Endothelial cell of umbilical vein (primary cell): ENCODE measurements around the gene CAP2. TPM values are rescaled to one million over a fixed set of nuclear protein-coding genes. Genes with fewer than 3 reads are reported as not detected.

Experiments
- BruUV-seq: library from RNA; stranded (reverse); fragments of 400-500 nt; replicated peaks from 2 replicates; lab custom pipeline; 2021; lab: Mats Ljungman, UMichigan
- CTCF ChIA-PET: fragments of 300-600, 350-600 bp; sonication (Branson Sonifier 250); formaldehyde crosslinking; loops from one replicate; lab custom pipeline; 2021; ENCODE audit warnings: antibody characterized with exemption, inconsistent platforms; lab: Charles Lee
- POLR2A ChIA-PET: fragments of 300-600, 350-600 bp; sonication (Branson Sonifier 250); formaldehyde crosslinking; loops from one replicate; lab custom pipeline; 2021; ENCODE audit warnings: antibody characterized with exemption, inconsistent platforms; lab: Charles Lee
- DNase-seq: peaks from one replicate; pipeline ENCODE4 v3.0.0-alpha.2; 2011; ENCODE audit warnings: low read depth, low spot score
- FAIRE-seq: peaks from 2 replicates; lab custom pipeline; 2011; peaks lifted over from hg19 to GRCh38; lab: Jason Lieb, UNC
- H2AFZ ChIP-seq: 2 replicates; pipeline ENCODE4 v1.6.0; 2012; ENCODE audit warnings: low read depth, low read length, control low read depth, inconsistent platforms
- H3K27ac ChIP-seq: 2 replicates; pipeline ENCODE4 v1.5.1; 2011; ENCODE audit warnings: low read depth, mild to moderate bottlenecking, control low read depth, low read length, moderate library complexity; ENCODE audit not compliant: insufficient read depth
- H3K27me3 ChIP-seq, 2 experiments: 2 replicates each; pipeline versions ENCODE4 v1.6.0 to v1.6.1; 2011; ENCODE audit warnings: low read length in 2 of 2, mixed read lengths in 1 of 2; ENCODE audit not compliant: control insufficient read depth in 2 of 2, insufficient read depth in 2 of 2
- H3K36me3 ChIP-seq, 2 experiments: 2 replicates in 1 of 2; 3 replicates in 1 of 2; pipeline ENCODE4 v1.5.1; 2011; ENCODE audit warnings: low read length in 2 of 2, mild to moderate bottlenecking in 1 of 2, moderate library complexity in 1 of 2; ENCODE audit not compliant: control insufficient read depth in 2 of 2, insufficient read depth in 2 of 2; ENCODE audit errors: extremely low read depth in 1 of 2
- H3K4me1 ChIP-seq: 3 replicates; pipeline ENCODE4 v1.5.1; 2011; ENCODE audit warnings: mild to moderate bottlenecking, low read length; ENCODE audit not compliant: control insufficient read depth, insufficient read depth; ENCODE audit errors: extremely low read depth
- H3K4me2 ChIP-seq: 2 replicates; pipeline ENCODE4 v1.6.1; 2011; ENCODE audit warnings: low read length, control low read depth, mixed read lengths; ENCODE audit not compliant: insufficient read depth
- H3K4me3 ChIP-seq, 3 experiments: fragments of 200-600 bp in 1 of 3; sonication (generic), shearing (Covaris generic) in 1 of 3; replicated peaks in 1 of 3; 2 replicates each; pipeline ENCODE4 v1.5.1; 2011 to 2016; ENCODE audit warnings: control low read depth in 3 of 3, low read length in 3 of 3, mild to moderate bottlenecking in 2 of 3, inconsistent platforms in 1 of 3, low read depth in 1 of 3, moderate library complexity in 1 of 3; ENCODE audit not compliant: insufficient read depth in 1 of 3
- H3K79me2 ChIP-seq: 2 replicates; pipeline ENCODE4 v1.6.0; 2012; ENCODE audit warnings: low read length, inconsistent platforms; ENCODE audit not compliant: control insufficient read depth, insufficient read depth
- H3K9ac ChIP-seq: replicated peaks from 2 replicates; pipeline ENCODE3; 2011; ENCODE audit warnings: low read length, control low read depth; ENCODE audit not compliant: insufficient read depth; ENCODE audit errors: extremely low read depth
- H3K9me1 ChIP-seq: replicated peaks from 3 replicates; pipeline ENCODE4 v1.6.0; 2011; ENCODE audit warnings: mild to moderate bottlenecking, low read length; ENCODE audit not compliant: control insufficient read depth, insufficient read depth; ENCODE audit errors: extremely low read depth
- H3K9me3 ChIP-seq: replicated peaks from 2 replicates; pipeline ENCODE4 v1.5.1; 2012; ENCODE audit warnings: low read length, inconsistent platforms; ENCODE audit not compliant: control insufficient read depth, insufficient read depth
- H4K20me1 ChIP-seq: replicated peaks from 2 replicates; pipeline ENCODE3; 2011; ENCODE audit warnings: mild to moderate bottlenecking, low read length; ENCODE audit not compliant: control insufficient read depth, insufficient read depth; ENCODE audit errors: extremely low read depth
- EZH2 ChIP-seq: IDR thresholded peaks from 2 replicates; pipeline ENCODE4 v1.6.1; 2012; ENCODE audit warnings: borderline replicate concordance, low read depth, mild to moderate bottlenecking, moderate library complexity, low read length, inconsistent platforms; ENCODE audit not compliant: severe bottlenecking
- FOS ChIP-seq: IDR thresholded peaks from 2 replicates; pipeline ENCODE4 v1.6.1; 2011; ENCODE audit warnings: mild to moderate bottlenecking, low read length, moderate library complexity, borderline replicate concordance; ENCODE audit not compliant: insufficient read depth
- GATA2 ChIP-seq: IDR thresholded peaks from 2 replicates; pipeline ENCODE4 v1.7.0; 2011; ENCODE audit warnings: low read depth, mild to moderate bottlenecking, moderate library complexity, mixed read lengths, low read length; ENCODE audit not compliant: insufficient read length, insufficient read depth
- JUN ChIP-seq: IDR thresholded peaks from 2 replicates; pipeline ENCODE4 v1.6.1; 2011; ENCODE audit warnings: borderline replicate concordance, low read depth; ENCODE audit not compliant: insufficient read length, insufficient read depth
- MYC ChIP-seq: IDR thresholded peaks from one replicate; pipeline ENCODE4 v1.6.1; 2011; ENCODE audit warnings: mild to moderate bottlenecking, low read depth, low read length
- POLR2A ChIP-seq: IDR thresholded peaks from 2 replicates; pipeline ENCODE4 v1.6.1; 2012; ENCODE audit warnings: low read depth, mild to moderate bottlenecking, control low read depth, low read length
- POLR2AphosphoS5 ChIP-seq: IDR thresholded peaks from 2 replicates; pipeline ENCODE4 v1.6.1; 2012; ENCODE audit warnings: low read depth, mild to moderate bottlenecking, control low read depth, low read length, moderate library complexity; ENCODE audit not compliant: insufficient read depth
- dilution Hi-C: fragments of 300-500 bp; cut with MboI; formaldehyde crosslinking; loops from one replicate; pipeline ENCODE4 v1.15.0; 2019; ENCODE audit warnings: low sequenced_read_pairs; ENCODE audit not compliant: extremely low pct_ligation_motif_present
- intact Hi-C: fragments of 100-400 bp; cut with micrococcal nuclease; formaldehyde crosslinking; loops from one replicate; pipeline ENCODE4 v1.10.0; 2022
- polyA plus RNA-seq, 4 experiments: library from polyadenylated mRNA; depleted of rRNA in 3 of 4; stranded (reverse) in 3 of 4; unstranded in 1 of 4; fragments of >200 nt; gene quantifications; 2 replicates each; pipeline versions ENCODE4 v1.2.1 to v1.2.3, GENCODE V29; 2011 to 2012; ENCODE audit warnings: missing spikeins in 1 of 4
- total RNA-seq: library from RNA; stranded (reverse); gene quantifications from 2 replicates; pipeline ENCODE4 v1.2.3, GENCODE V29; 2021
- TF ChIP-seq, protein P1 (sequence below): IDR thresholded peaks from 2 replicates; pipeline ENCODE4 v1.6.1; 2011; ENCODE audit not compliant: insufficient read depth, insufficient read length
- TF ChIP-seq, protein P2 (sequence below), 2 donors: IDR thresholded peaks; 1 replicate in 1 of 2; 2 replicates in 1 of 2; pipeline ENCODE4 v1.5.1; 2011; ENCODE audit warnings: low read length in 2 of 2, mild to moderate bottlenecking in 2 of 2, moderate library complexity in 2 of 2, control low read depth in 1 of 2, inconsistent platforms in 1 of 2, low read depth in 1 of 2; ENCODE audit not compliant: insufficient read depth in 1 of 2; ENCODE audit errors: extremely low read depth in 1 of 2

CAP2 gene
- total and polyA plus RNA-seq, 2 donors (not counting 3 experiments of a cell fraction or from before 2014, with no cell fraction given) = 12.2 to 21.3 TPM

DNA sequence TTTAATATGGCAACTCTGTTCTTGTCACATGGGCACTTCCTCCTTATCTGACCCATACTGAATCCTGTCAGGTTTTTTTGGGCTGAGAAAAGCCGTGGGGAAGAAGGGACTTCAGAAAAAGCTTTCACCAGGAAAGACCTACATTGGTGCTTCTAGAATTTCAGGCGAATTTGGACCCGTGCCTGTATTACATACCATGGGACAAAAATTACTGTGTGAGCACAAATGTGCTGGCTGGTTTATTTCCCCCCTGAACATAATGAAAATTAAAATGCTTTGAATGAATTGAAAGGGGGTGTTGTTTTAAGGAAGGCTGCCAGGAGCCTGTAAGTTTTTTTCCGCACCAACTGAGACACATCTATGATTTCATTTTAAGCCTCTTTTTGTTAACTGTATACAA, 29.6 kb downstream of the CAP2 start:
- H3K79me2 ChIP-seq = no peaks in the 10 kb centered on the region
- CTCF ChIA-PET = interaction anchor here (0.9 kb wide), 1 partner anchor 15 kb away, joined by 3 read pairs; no protein-coding TSS in a partner anchor
- no peak for DNase-seq
- POLR2A ChIA-PET = no interaction called here
- H3K27me3 ChIP-seq = no peaks in the 10 kb centered on the region
- no peak for FAIRE-seq
- H3K9me1 ChIP-seq = no peaks in the 10 kb centered on the region
- H2AFZ ChIP-seq = no peak overlapping the region
- no peak overlapping the region for H3K4me2 ChIP-seq
- no peak overlapping the region for H3K27ac ChIP-seq
- no peak overlapping the region for H3K9ac ChIP-seq
- no peaks in the 10 kb centered on the region for H4K20me1 ChIP-seq
- TF ChIP-seq JUN (no peak), MYC (no peak), EZH2 (no peak), FOS (no peak), POLR2A (no peak), GATA2 (no peak), POLR2AphosphoS5 (no peak)
- TF ChIP-seq, protein P1, sequence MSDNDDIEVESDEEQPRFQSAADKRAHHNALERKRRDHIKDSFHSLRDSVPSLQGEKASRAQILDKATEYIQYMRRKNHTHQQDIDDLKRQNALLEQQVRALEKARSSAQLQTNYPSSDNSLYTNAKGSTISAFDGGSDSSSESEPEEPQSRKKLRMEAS = no peak
- TF ChIP-seq, protein P2, sequence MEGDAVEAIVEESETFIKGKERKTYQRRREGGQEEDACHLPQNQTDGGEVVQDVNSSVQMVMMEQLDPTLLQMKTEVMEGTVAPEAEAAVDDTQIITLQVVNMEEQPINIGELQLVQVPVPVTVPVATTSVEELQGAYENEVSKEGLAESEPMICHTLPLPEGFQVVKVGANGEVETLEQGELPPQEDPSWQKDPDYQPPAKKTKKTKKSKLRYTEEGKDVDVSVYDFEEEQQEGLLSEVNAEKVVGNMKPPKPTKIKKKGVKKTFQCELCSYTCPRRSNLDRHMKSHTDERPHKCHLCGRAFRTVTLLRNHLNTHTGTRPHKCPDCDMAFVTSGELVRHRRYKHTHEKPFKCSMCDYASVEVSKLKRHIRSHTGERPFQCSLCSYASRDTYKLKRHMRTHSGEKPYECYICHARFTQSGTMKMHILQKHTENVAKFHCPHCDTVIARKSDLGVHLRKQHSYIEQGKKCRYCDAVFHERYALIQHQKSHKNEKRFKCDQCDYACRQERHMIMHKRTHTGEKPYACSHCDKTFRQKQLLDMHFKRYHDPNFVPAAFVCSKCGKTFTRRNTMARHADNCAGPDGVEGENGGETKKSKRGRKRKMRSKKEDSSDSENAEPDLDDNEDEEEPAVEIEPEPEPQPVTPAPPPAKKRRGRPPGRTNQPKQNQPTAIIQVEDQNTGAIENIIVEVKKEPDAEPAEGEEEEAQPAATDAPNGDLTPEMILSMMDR (IDR thresholded peaks at IDR 0.05; ENCODE audit: extremely low read depth in 1 of 2, insufficient read depth in 1 of 2, low read depth in 1 of 2, low read length in 2 of 2) = no peak
- BruUV-seq = no TSS peak
- dilution Hi-C loops = no loop called here
- H3K4me3 ChIP-seq = no peak overlapping the region
- H3K36me3 ChIP-seq = no peaks in the 10 kb centered on the region
- H3K4me1 ChIP-seq = no peaks in the 10 kb centered on the region
- intact Hi-C loops = no loop called here
- H3K9me3 ChIP-seq = no peaks in the 10 kb centered on the region
